Measurements from ENCODE around the gene TRIM22. TPM values are rescaled to one million over a fixed set of nuclear protein-coding genes. Genes with fewer than 3 reads are reported as not detected.
A peak's percentile ranks its signal among the peaks of the same experiment; 100 is the strongest.
"Not testable (repeated sequence)": the region's sequence is repeated elsewhere in the genome, so short reads cannot be mapped to it uniquely, and the experiment has no call there.

The TRIM22 gene
- total RNA-seq, 1 donor from 2014 or later, result 83.9 TPM

DNA sequence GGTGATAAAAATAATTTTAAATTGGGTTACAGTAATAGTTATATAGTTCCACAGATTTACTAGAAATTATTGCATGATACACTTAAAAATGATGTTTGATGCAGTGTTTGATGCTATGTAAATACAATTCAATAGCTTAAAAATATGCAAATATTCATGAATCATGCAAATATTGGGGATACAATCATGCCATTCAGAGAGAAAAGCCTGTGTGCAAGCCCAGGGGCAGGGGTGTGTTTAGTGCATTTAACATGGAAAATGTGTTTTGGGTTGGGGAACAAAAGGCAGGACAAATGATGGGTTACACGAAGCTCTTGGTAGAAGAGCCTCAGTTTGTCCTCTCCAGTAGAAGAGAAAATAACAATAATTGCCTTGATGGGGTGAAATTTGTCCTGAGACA is 6.0 kb downstream of the TRIM22 start:
- Mint-ChIP-seq H3K27ac (no peak overlapping the region), H3K4me1 (ENCODE audit: low read depth) (peaks cover 37% of the 10 kb centered on the region), H3K36me3 (ENCODE audit: low read depth) (peaks cover 68% of the 10 kb centered on the region), H3K9me3 (no peaks in the 10 kb centered on the region), H3K4me3 (ENCODE audit: low read depth) (no peak overlapping the region), H3K27me3 (ENCODE audit: low read depth) (no peaks in the 10 kb centered on the region)
- no peak for DNase-seq (ENCODE audit: low spot score)
- intact Hi-C loops (cut with micrococcal nuclease), result no loop called here

DNA sequence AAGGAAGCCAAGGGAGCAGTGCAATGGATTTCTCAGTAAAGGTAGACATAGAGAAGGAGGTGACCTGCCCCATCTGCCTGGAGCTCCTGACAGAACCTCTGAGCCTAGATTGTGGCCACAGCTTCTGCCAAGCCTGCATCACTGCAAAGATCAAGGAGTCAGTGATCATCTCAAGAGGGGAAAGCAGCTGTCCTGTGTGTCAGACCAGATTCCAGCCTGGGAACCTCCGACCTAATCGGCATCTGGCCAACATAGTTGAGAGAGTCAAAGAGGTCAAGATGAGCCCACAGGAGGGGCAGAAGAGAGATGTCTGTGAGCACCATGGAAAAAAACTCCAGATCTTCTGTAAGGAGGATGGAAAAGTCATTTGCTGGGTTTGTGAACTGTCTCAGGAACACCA is 6.6 kb downstream of the TRIM22 start:
- peaks cover 38% of the 10 kb centered on the region for H3K4me1 Mint-ChIP-seq (ENCODE audit: low read depth)
- no peak overlapping the region for H3K4me3 Mint-ChIP-seq (ENCODE audit: low read depth)
- H3K9me3 Mint-ChIP-seq, result no peaks in the 10 kb centered on the region
- H3K36me3 Mint-ChIP-seq (ENCODE audit: low read depth), result peaks cover 74% of the 10 kb centered on the region
- H3K27ac Mint-ChIP-seq, result no peak overlapping the region
- intact Hi-C loops (cut with micrococcal nuclease), result no loop called here
- H3K27me3 Mint-ChIP-seq (ENCODE audit: low read depth), result no peaks in the 10 kb centered on the region
- no peak for DNase-seq (ENCODE audit: low spot score)

DNA sequence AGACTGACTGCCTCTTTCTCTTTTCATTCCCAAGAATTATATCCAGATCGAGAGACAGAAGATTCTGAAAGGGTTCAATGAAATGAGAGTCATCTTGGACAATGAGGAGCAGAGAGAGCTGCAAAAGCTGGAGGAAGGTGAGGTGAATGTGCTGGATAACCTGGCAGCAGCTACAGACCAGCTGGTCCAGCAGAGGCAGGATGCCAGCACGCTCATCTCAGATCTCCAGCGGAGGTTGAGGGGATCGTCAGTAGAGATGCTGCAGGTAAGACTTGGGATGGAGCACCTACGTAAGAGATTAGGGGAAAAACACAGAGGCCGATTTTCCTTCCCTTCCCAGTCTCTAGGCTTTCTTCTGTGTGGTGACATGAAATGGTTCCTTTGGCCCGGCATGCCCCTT is 8.7 kb downstream of the TRIM22 start:
- H3K27me3 Mint-ChIP-seq (ENCODE audit: low read depth), result no peaks in the 10 kb centered on the region
- H3K4me1 Mint-ChIP-seq (ENCODE audit: low read depth), result peaks cover 32% of the 10 kb centered on the region
- H3K27ac Mint-ChIP-seq, result peak overlapping the region; percentile 33
- no peak overlapping the region for H3K4me3 Mint-ChIP-seq (ENCODE audit: low read depth)
- intact Hi-C loops (cut with micrococcal nuclease), result no loop called here
- H3K36me3 Mint-ChIP-seq (ENCODE audit: low read depth), result peaks cover 80% of the 10 kb centered on the region
- no peaks in the 10 kb centered on the region for H3K9me3 Mint-ChIP-seq
- DNase-seq (ENCODE audit: low spot score), result no peak

GRCh38 chr11:5700421-5701054 is 10.9 kb downstream of the TRIM22 start:
- H3K36me3 Mint-ChIP-seq (ENCODE audit: low read depth), result peaks cover 82% of the 10 kb centered on the region
- H3K4me1 Mint-ChIP-seq (ENCODE audit: low read depth), result peaks cover 28% of the 10 kb centered on the region
- no peaks in the 10 kb centered on the region for H3K27me3 Mint-ChIP-seq (ENCODE audit: low read depth)
- DNase-seq (ENCODE audit: low spot score), result no peak
- H3K27ac Mint-ChIP-seq, result no peak overlapping the region
- H3K9me3 Mint-ChIP-seq, result no peaks in the 10 kb centered on the region
- intact Hi-C loops (cut with micrococcal nuclease), result no loop called here
- H3K4me3 Mint-ChIP-seq (ENCODE audit: low read depth), result no peak overlapping the region

DNA sequence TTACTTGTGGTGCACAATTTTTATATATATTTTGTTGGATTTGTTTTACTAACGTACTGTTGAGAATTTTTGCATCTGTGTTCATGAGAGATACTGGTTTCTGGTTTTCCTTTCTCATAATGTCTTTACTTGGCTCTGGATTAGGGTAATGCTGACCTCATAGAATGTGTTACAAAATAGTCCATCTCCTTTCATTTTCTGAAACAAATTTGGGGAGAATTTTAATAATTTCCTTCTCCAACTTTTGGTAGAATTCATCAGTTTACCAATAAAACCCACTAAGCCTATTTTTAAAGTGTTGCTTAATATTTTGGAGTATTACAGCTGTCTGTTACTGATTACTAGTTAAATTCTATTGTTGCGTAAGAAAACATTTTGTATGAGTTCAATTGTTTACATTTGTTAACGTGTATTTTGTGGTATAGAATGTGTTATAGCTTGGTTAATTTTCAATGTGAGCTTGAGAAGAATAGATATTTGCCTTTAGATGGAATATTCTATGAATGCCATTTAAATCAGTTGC is 11.5 kb downstream of the TRIM22 start:
- intact Hi-C loops (cut with micrococcal nuclease), result no loop called here
- peaks cover 27% of the 10 kb centered on the region for H3K4me1 Mint-ChIP-seq (ENCODE audit: low read depth)
- H3K27ac Mint-ChIP-seq, result no peak overlapping the region

GRCh38 chr11:5703741-5704536 is 14.3 kb downstream of the TRIM22 start:
- no peak overlapping the region for H3K27ac Mint-ChIP-seq
- no peaks in the 10 kb centered on the region for H3K9me3 Mint-ChIP-seq
- no peak overlapping the region for H3K4me3 Mint-ChIP-seq (ENCODE audit: low read depth)
- intact Hi-C loops (cut with micrococcal nuclease), result no loop called here
- DNase-seq (ENCODE audit: low spot score), result no peak
- H3K27me3 Mint-ChIP-seq (ENCODE audit: low read depth), result no peaks in the 10 kb centered on the region
- peaks cover 23% of the 10 kb centered on the region for H3K4me1 Mint-ChIP-seq (ENCODE audit: low read depth)
- H3K36me3 Mint-ChIP-seq (ENCODE audit: low read depth), result peaks cover 76% of the 10 kb centered on the region

More for the DNA sequence above, 11.5 kb downstream of the TRIM22 start:
- H3K27me3 Mint-ChIP-seq (ENCODE audit: low read depth), result no peaks in the 10 kb centered on the region
- peaks cover 83% of the 10 kb centered on the region for H3K36me3 Mint-ChIP-seq (ENCODE audit: low read depth)
- DNase-seq (ENCODE audit: low spot score), result no peak
- no peak overlapping the region for H3K4me3 Mint-ChIP-seq (ENCODE audit: low read depth)
- H3K9me3 Mint-ChIP-seq, result no peaks in the 10 kb centered on the region

- intact Hi-C loops (cut with micrococcal nuclease), result no loop called here
- H3K4me3 Mint-ChIP-seq (ENCODE audit: low read depth), result no peak overlapping the region
- H3K27me3 Mint-ChIP-seq (ENCODE audit: low read depth), result no peaks in the 10 kb centered on the region
- H3K36me3 Mint-ChIP-seq (ENCODE audit: low read depth), result peaks cover 77% of the 10 kb centered on the region
- DNase-seq (ENCODE audit: low spot score), result no peak
- H3K9me3 Mint-ChIP-seq, result no peaks in the 10 kb centered on the region
- peaks cover 21% of the 10 kb centered on the region for H3K4me1 Mint-ChIP-seq (ENCODE audit: low read depth)
- H3K27ac Mint-ChIP-seq, result no peak overlapping the region
These were observed 16.1 kb downstream of the TRIM22 start for GRCh38 chr11:5705688-5706087.

DNA sequence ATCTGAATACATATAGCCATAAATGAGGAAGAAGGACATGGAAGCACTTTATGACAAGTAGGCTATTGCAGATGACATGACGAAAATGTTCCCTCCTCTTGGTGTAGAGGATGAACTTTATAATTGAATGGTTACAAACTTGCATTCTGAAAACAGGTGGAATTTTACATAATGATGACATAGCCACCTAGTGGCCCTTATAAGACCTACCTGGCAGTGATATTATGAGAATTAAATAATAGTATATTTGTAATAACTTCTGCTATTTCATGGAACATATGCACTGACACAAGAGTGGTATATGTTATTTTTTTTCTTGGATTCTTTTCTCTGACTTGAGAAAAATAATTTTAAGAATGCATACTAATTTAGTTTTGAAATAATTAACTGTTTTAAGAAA is 22.9 kb downstream of the TRIM22 start:
- Mint-ChIP-seq H3K4me1 (ENCODE audit: low read depth) (peaks cover 1% of the 10 kb centered on the region), H3K27ac (no peak overlapping the region), H3K4me3 (ENCODE audit: low read depth) (no peak overlapping the region), H3K27me3 (ENCODE audit: low read depth) (no peaks in the 10 kb centered on the region), H3K36me3 (ENCODE audit: low read depth) (peaks cover 29% of the 10 kb centered on the region), H3K9me3 (peaks cover 4% of the 10 kb centered on the region)
- DNase-seq (ENCODE audit: low spot score), result no peak
- intact Hi-C loops (cut with micrococcal nuclease), result no loop called here

- Mint-ChIP-seq H3K27me3 (ENCODE audit: low read depth) (no peaks in the 10 kb centered on the region), H3K27ac (no peak overlapping the region), H3K4me1 (ENCODE audit: low read depth) (peaks cover 1% of the 10 kb centered on the region), H3K9me3 (peaks cover 4% of the 10 kb centered on the region), H3K4me3 (ENCODE audit: low read depth) (no peak overlapping the region), H3K36me3 (ENCODE audit: low read depth) (peaks cover 21% of the 10 kb centered on the region)
- intact Hi-C loops (cut with micrococcal nuclease), result no loop called here
- DNase-seq (ENCODE audit: low spot score), result no peak
These were observed 24.1 kb downstream of the TRIM22 start for GRCh38 chr11:5713695-5714094.

GRCh38 chr11:5716518-5716917 is 26.9 kb downstream of the TRIM22 start:
- H3K36me3 Mint-ChIP-seq (ENCODE audit: low read depth); DNase-seq (ENCODE audit: low spot score); H3K4me1 Mint-ChIP-seq (ENCODE audit: low read depth); intact Hi-C loops (cut with micrococcal nuclease); H3K27me3 Mint-ChIP-seq (ENCODE audit: low read depth); H3K4me3 Mint-ChIP-seq (ENCODE audit: low read depth); H3K9me3 Mint-ChIP-seq; H3K27ac Mint-ChIP-seq: not testable (repeated sequence)

DNA sequence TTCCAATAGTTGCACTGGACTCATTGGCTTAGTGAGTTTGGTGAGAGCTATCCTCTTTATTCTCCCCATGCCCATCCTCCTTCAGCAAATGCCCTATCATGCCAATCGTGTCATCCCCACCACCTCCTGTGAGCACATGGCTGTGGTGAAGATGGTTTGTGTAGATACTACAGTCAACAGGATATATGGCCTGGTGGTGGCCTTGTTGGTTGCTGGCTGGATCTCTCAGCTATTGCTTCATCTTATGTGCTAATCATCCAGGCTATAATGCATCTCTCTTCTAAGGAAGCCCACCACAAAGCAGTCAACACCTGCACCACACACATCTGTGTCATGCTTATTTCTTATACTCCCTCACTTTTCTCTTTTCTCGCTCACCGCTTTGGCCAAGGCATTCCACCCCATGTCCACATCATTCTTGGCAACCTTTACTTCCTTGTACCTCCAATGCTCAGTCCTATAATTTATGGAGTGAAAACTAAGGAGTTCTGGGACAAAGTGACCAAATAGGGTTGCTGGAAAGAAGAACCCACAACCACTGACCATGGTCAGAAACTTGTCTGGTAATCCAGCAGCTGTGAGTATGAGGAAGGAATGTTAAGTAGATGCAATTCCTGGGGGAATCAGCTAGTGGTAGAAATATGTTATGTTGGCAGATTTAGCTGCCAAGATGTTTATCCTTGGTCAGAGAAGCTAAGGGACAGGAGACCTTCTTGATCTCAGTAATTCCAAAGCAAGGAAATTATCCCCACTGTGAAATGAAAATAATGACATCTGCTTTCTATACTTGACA is 30.3 kb downstream of the TRIM22 start:
- Mint-ChIP-seq H3K27me3 (ENCODE audit: low read depth) (peaks cover 2% of the 10 kb centered on the region), H3K27ac (no peak overlapping the region), H3K4me3 (ENCODE audit: low read depth) (no peak overlapping the region), H3K4me1 (ENCODE audit: low read depth) (peaks cover 1% of the 10 kb centered on the region), H3K9me3 (peaks cover 4% of the 10 kb centered on the region), H3K36me3 (ENCODE audit: low read depth) (peaks cover under 1% of the 10 kb centered on the region)
- no peak for DNase-seq (ENCODE audit: low spot score)
- intact Hi-C loops (cut with micrococcal nuclease), result no loop called here

DNA sequence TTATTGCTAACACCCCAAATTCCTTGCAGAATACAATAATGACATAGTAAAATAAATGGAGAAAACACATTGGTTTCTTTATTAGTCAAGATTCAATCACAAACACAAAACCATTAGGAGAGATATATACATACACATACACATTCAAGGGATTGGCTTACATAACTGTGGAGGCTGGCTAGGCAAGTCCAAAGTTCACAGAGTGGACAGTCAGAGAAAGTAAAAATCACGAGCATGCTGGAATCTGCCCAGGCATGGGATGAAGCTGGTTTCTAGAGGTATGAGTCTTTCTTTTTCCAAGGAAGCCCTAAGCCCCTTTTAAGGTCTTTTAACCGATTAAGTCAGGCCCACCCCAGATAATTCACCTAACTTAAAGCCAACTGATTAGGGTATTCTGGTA is 33.0 kb downstream of the TRIM22 start:
- Mint-ChIP-seq H3K27ac (no peak overlapping the region), H3K27me3 (ENCODE audit: low read depth) (peaks cover 2% of the 10 kb centered on the region)
- intact Hi-C loops (cut with micrococcal nuclease), result no loop called here

GRCh38 chr11:5726351-5726750 is 36.8 kb downstream of the TRIM22 start:
- no peak overlapping the region for H3K4me3 Mint-ChIP-seq (ENCODE audit: low read depth)
- H3K27me3 Mint-ChIP-seq (ENCODE audit: low read depth), result peaks cover 4% of the 10 kb centered on the region
- intact Hi-C loops (cut with micrococcal nuclease), result no loop called here
- DNase-seq (ENCODE audit: low spot score), result no peak
- no peaks in the 10 kb centered on the region for H3K9me3 Mint-ChIP-seq
- H3K4me1 Mint-ChIP-seq (ENCODE audit: low read depth), result no peaks in the 10 kb centered on the region
- H3K27ac Mint-ChIP-seq, result no peak overlapping the region
- no peaks in the 10 kb centered on the region for H3K36me3 Mint-ChIP-seq (ENCODE audit: low read depth)

More for the DNA sequence above, 33.0 kb downstream of the TRIM22 start:
- no peak overlapping the region for H3K4me3 Mint-ChIP-seq (ENCODE audit: low read depth)
- no peaks in the 10 kb centered on the region for H3K36me3 Mint-ChIP-seq (ENCODE audit: low read depth)
- no peaks in the 10 kb centered on the region for H3K9me3 Mint-ChIP-seq
- H3K4me1 Mint-ChIP-seq (ENCODE audit: low read depth), result no peaks in the 10 kb centered on the region
- DNase-seq (ENCODE audit: low spot score), result no peak

Measured in activated T-helper 2 cell treated with anti-CD3 and anti-CD28 coated beads, Interferon-gamma antibody, Interleukin-2, Interleukin-4, amounts not matched to agents 10 μg/mL and 5 μg/mL and 100 μg/mL, durations not matched to agents 14 hours and 24 hours and 36 hours (primary cell).